ENCODE measurements around the gene SESN1.

GRCh38 chr6:109027964-109028363 is 66.7 kb downstream of the SESN1 start:
- no peak for TF ChIP-seq CTCF (IDR thresholded peaks at IDR 0.05; ENCODE audit: borderline replicate concordance, extremely low read depth, low read length, poor library complexity, severe bottlenecking)
- TF ChIP-seq EZH2 (IDR thresholded peaks at IDR 0.05; ENCODE audit: borderline replicate concordance, low read depth, low read length, severe bottlenecking): no peak

Measured in DND-41 (cell line).